ENCODE data around the gene FALEC.

Gene FALEC

GRCh38 chr1:150549496-150550221 lies 34.1 kb downstream of the FALEC start:
- H3K36me3 ChIP-seq (ENCODE audit: control insufficient read depth, insufficient read depth, low read length): no peaks in the 10 kb centered on the region
- peaks cover 5% of the 10 kb centered on the region for H3K4me1 ChIP-seq (ENCODE audit: control insufficient read depth, insufficient read depth, low read length)
- no peaks in the 10 kb centered on the region for H3K9me3 ChIP-seq (ENCODE audit: control insufficient read depth, insufficient read depth, low read length)
- H3K9ac ChIP-seq (ENCODE audit: low read depth, low read length): no peak overlapping the region
- H3K27me3 ChIP-seq (ENCODE audit: control insufficient read depth, insufficient read depth, low read length): peaks cover 4% of the 10 kb centered on the region
- peak overlapping the region; percentile 46 for H3K4me3 ChIP-seq (ENCODE audit: low read depth, low read length)

- Histone ChIP-seq H3K4me1 (ENCODE audit: control insufficient read depth, insufficient read depth, low read length) (peaks cover 5% of the 10 kb centered on the region), H3K9ac (ENCODE audit: low read depth, low read length) (no peak overlapping the region), H3K36me3 (ENCODE audit: control insufficient read depth, insufficient read depth, low read length) (no peaks in the 10 kb centered on the region), H3K27me3 (ENCODE audit: control insufficient read depth, insufficient read depth, low read length) (peaks cover 4% of the 10 kb centered on the region), H3K9me3 (ENCODE audit: control insufficient read depth, insufficient read depth, low read length) (no peaks in the 10 kb centered on the region), H3K4me3 (ENCODE audit: low read depth, low read length) (peak overlapping the region; percentile 4)
These were observed 34.9 kb downstream of the FALEC start for GRCh38 chr1:150550222-150551050.

- no peak overlapping the region for H3K9ac ChIP-seq (ENCODE audit: low read depth, low read length)
- H3K4me1 ChIP-seq (ENCODE audit: control insufficient read depth, insufficient read depth, low read length): peaks cover 5% of the 10 kb centered on the region
- peak overlapping the region; percentile 4 for H3K4me3 ChIP-seq (ENCODE audit: low read depth, low read length)
- H3K36me3 ChIP-seq (ENCODE audit: control insufficient read depth, insufficient read depth, low read length): peaks cover 4% of the 10 kb centered on the region
- H3K9me3 ChIP-seq (ENCODE audit: control insufficient read depth, insufficient read depth, low read length): no peaks in the 10 kb centered on the region
- peaks cover 4% of the 10 kb centered on the region for H3K27me3 ChIP-seq (ENCODE audit: control insufficient read depth, insufficient read depth, low read length)
These were observed 35.7 kb downstream of the FALEC start for GRCh38 chr1:150551051-150551783.

- H3K27me3 ChIP-seq (ENCODE audit: control insufficient read depth, insufficient read depth, low read length): peaks cover 4% of the 10 kb centered on the region
- peaks cover 5% of the 10 kb centered on the region for H3K4me1 ChIP-seq (ENCODE audit: control insufficient read depth, insufficient read depth, low read length)
- no peaks in the 10 kb centered on the region for H3K9me3 ChIP-seq (ENCODE audit: control insufficient read depth, insufficient read depth, low read length)
- peaks cover 4% of the 10 kb centered on the region for H3K36me3 ChIP-seq (ENCODE audit: control insufficient read depth, insufficient read depth, low read length)
- no peak overlapping the region for H3K9ac ChIP-seq (ENCODE audit: low read depth, low read length)
- no peak overlapping the region for H3K4me3 ChIP-seq (ENCODE audit: low read depth, low read length)
These were observed 36.2 kb downstream of the FALEC start for GRCh38 chr1:150551784-150552127.

GRCh38 chr1:150552128-150552910 lies 36.8 kb downstream of the FALEC start:
- Histone ChIP-seq H3K9me3 (ENCODE audit: control insufficient read depth, insufficient read depth, low read length) (no peaks in the 10 kb centered on the region), H3K9ac (ENCODE audit: low read depth, low read length) (no peak overlapping the region), H3K27me3 (ENCODE audit: control insufficient read depth, insufficient read depth, low read length) (peaks cover 4% of the 10 kb centered on the region), H3K36me3 (ENCODE audit: control insufficient read depth, insufficient read depth, low read length) (peaks cover 4% of the 10 kb centered on the region), H3K4me3 (ENCODE audit: low read depth, low read length) (no peak overlapping the region), H3K4me1 (ENCODE audit: control insufficient read depth, insufficient read depth, low read length) (peaks cover 5% of the 10 kb centered on the region)

GRCh38 chr1:150552911-150553289 lies 37.3 kb downstream of the FALEC start:
- Histone ChIP-seq H3K27me3 (ENCODE audit: control insufficient read depth, insufficient read depth, low read length) (peaks cover 4% of the 10 kb centered on the region), H3K4me1 (ENCODE audit: control insufficient read depth, insufficient read depth, low read length) (peaks cover 5% of the 10 kb centered on the region), H3K9ac (ENCODE audit: low read depth, low read length) (no peak overlapping the region), H3K9me3 (ENCODE audit: control insufficient read depth, insufficient read depth, low read length) (no peaks in the 10 kb centered on the region), H3K4me3 (ENCODE audit: low read depth, low read length) (no peak overlapping the region), H3K36me3 (ENCODE audit: control insufficient read depth, insufficient read depth, low read length) (peaks cover 4% of the 10 kb centered on the region)

- peaks cover 5% of the 10 kb centered on the region for H3K4me1 ChIP-seq (ENCODE audit: control insufficient read depth, insufficient read depth, low read length)
- peaks cover 4% of the 10 kb centered on the region for H3K36me3 ChIP-seq (ENCODE audit: control insufficient read depth, insufficient read depth, low read length)
- no peak overlapping the region for H3K9ac ChIP-seq (ENCODE audit: low read depth, low read length)
- H3K9me3 ChIP-seq (ENCODE audit: control insufficient read depth, insufficient read depth, low read length): no peaks in the 10 kb centered on the region
- no peak overlapping the region for H3K4me3 ChIP-seq (ENCODE audit: low read depth, low read length)
- peaks cover 1% of the 10 kb centered on the region for H3K27me3 ChIP-seq (ENCODE audit: control insufficient read depth, insufficient read depth, low read length)
These were observed 38.0 kb downstream of the FALEC start for GRCh38 chr1:150553392-150554085.

GRCh38 chr1:150554086-150554452 lies 38.5 kb downstream of the FALEC start:
- Histone ChIP-seq H3K4me1 (ENCODE audit: control insufficient read depth, insufficient read depth, low read length) (peaks cover 5% of the 10 kb centered on the region), H3K4me3 (ENCODE audit: low read depth, low read length) (no peak overlapping the region), H3K9ac (ENCODE audit: low read depth, low read length) (no peak overlapping the region), H3K9me3 (ENCODE audit: control insufficient read depth, insufficient read depth, low read length) (no peaks in the 10 kb centered on the region), H3K36me3 (ENCODE audit: control insufficient read depth, insufficient read depth, low read length) (peaks cover 9% of the 10 kb centered on the region), H3K27me3 (ENCODE audit: control insufficient read depth, insufficient read depth, low read length) (no peaks in the 10 kb centered on the region)

GRCh38 chr1:150555198-150555970 lies 39.8 kb downstream of the FALEC start:
- Histone ChIP-seq H3K36me3 (ENCODE audit: control insufficient read depth, insufficient read depth, low read length) (peaks cover 12% of the 10 kb centered on the region), H3K9ac (ENCODE audit: low read depth, low read length) (no peak overlapping the region)

GRCh38 chr1:150555971-150556865 lies 40.7 kb downstream of the FALEC start:
- Histone ChIP-seq H3K9me3 (ENCODE audit: control insufficient read depth, insufficient read depth, low read length) (no peaks in the 10 kb centered on the region), H3K4me3 (ENCODE audit: low read depth, low read length) (no peak overlapping the region), H3K27me3 (ENCODE audit: control insufficient read depth, insufficient read depth, low read length) (no peaks in the 10 kb centered on the region), H3K36me3 (ENCODE audit: control insufficient read depth, insufficient read depth, low read length) (peaks cover 12% of the 10 kb centered on the region), H3K4me1 (ENCODE audit: control insufficient read depth, insufficient read depth, low read length) (peaks cover 3% of the 10 kb centered on the region), H3K9ac (ENCODE audit: low read depth, low read length) (no peak overlapping the region)

More at GRCh38 chr1:150555198-150555970, 39.8 kb downstream of the FALEC start:
- H3K4me1 ChIP-seq (ENCODE audit: control insufficient read depth, insufficient read depth, low read length): peaks cover 3% of the 10 kb centered on the region
- no peak overlapping the region for H3K4me3 ChIP-seq (ENCODE audit: low read depth, low read length)
- H3K27me3 ChIP-seq (ENCODE audit: control insufficient read depth, insufficient read depth, low read length): no peaks in the 10 kb centered on the region
- no peaks in the 10 kb centered on the region for H3K9me3 ChIP-seq (ENCODE audit: control insufficient read depth, insufficient read depth, low read length)

Data from iPS-15b (cell line).